H1 (cell line): Measurements from ENCODE around the gene PDGFB. TPM values are rescaled to one million over a fixed set of nuclear protein-coding genes. Genes with fewer than 3 reads are reported as not detected.
A peak's percentile ranks its signal among the peaks of the same experiment; 100 is the strongest.

Source experiments
- E2F6 ChIP-seq: IDR thresholded peaks from 2 replicates; pipeline ENCODE4 v1.6.1; 2012; ENCODE audit warnings: inconsistent platforms
- RNF2 ChIP-seq: fragments of 200-900, 300-1000 bp; sonication (generic); IDR thresholded peaks from 2 replicates; pipeline ENCODE4 v1.7.1; 2016; ENCODE audit warnings: borderline replicate concordance, low read depth, mild to moderate bottlenecking, antibody characterized with exemption, low read length; ENCODE audit not compliant: poor library complexity, severe bottlenecking; ENCODE audit errors: missing control alignments
- polyA plus RNA-seq, 7 experiments: library from polyadenylated mRNA; depleted of rRNA in 3 of 7; stranded (reverse) in 5 of 7; unstranded in 2 of 7; fragments of >200 nt in 5 of 7; fragments of 200-250 nt in 2 of 7; gene quantifications; 1 replicate in 5 of 7; 2 replicates in 1 of 7; 4 replicates in 1 of 7; pipeline versions ENCODE4 v1.2.1 to v1.2.3, GENCODE V29; 2011 to 2013; ENCODE audit warnings: missing spikeins in 2 of 7, mixed read lengths in 2 of 7
- total RNA-seq: library from RNA; stranded (reverse); fragmentation: NEBNext Ultra II Directional; extraction: Animal tissue kit (Norgen Biotek cat#: 25700); gene quantifications from 2 replicates; pipeline ENCODE4 v1.2.1, GENCODE V29; 2021

The PDGFB gene
- total and polyA plus RNA-seq, 2 of the 8 experiments (the other 6 are each of a cell fraction or from before 2014, with no cell fraction given), result 3.9 to 8.5 TPM

GRCh38 chr22:39241794-39242594, 2.8 kb downstream of the PDGFB start (continued):
- TF ChIP-seq E2F6 (peak; percentile 74), RNF2 (peak; percentile 51)
